SK-N-MC (cell line): ENCODE measurements around the gene ENTR1.

Source experiments
- EZH2 ChIP-seq: fragments of 200-600 bp; sonication (generic); IDR thresholded peaks from one replicate; pipeline ENCODE4 v1.6.1; 2017; ENCODE audit warnings: antibody characterized with exemption
- FOXP2 ChIP-seq: optimal IDR thresholded peaks from 2 replicates; pipeline ENCODE3; 2011; ENCODE audit warnings: mild to moderate bottlenecking, moderate library complexity; ENCODE audit not compliant: insufficient read depth; ENCODE audit errors: extremely low read length, control extremely low read depth
- POLR2AphosphoS5 ChIP-seq: IDR thresholded peaks from 2 replicates; pipeline ENCODE4 v1.6.1; 2012; ENCODE audit warnings: mild to moderate bottlenecking, low read depth, low read length, borderline replicate concordance

GRCh38 chr9:136416914-136417313, 6.5 kb upstream of the ENTR1 start:
- TF ChIP-seq POLR2AphosphoS5 = no peak
- TF ChIP-seq EZH2 = no peak
- no peak for TF ChIP-seq FOXP2
